K562 (cell line): ENCODE data around the gene PDLIM5. TPM values are rescaled to one million over a fixed set of nuclear protein-coding genes. Genes with fewer than 3 reads are reported as not detected.
A peak's percentile ranks its signal among the peaks of the same experiment; 100 is the strongest.

ENCODE experiments used
- ATAC-seq: fragments of 200-7000 bp; cut with Tn5 transposase; 3 replicates; pipeline ENCODE4 v1.9.1; 2020; ENCODE audit warnings: moderate library complexity
- BruUV-seq: library from RNA; stranded (reverse); fragments of 400-500 nt; replicated peaks from 2 replicates; lab custom pipeline; 2021; lab: Mats Ljungman, UMichigan
- CTCF ChIA-PET: fragments of 300-600 bp; formaldehyde crosslinking; extraction: SDS; loops from one replicate; lab custom pipeline; 2021; ENCODE audit warnings: low intra/inter-chr PET ratio; lab: Yijun Ruan, JAX
- POLR2A ChIA-PET: fragments of 300-600, 350-650 bp; sonication (Branson Sonifier 250); formaldehyde crosslinking; extraction: SDS; loops from one replicate; lab custom pipeline; 2021; ENCODE audit warnings: antibody characterized with exemption, inconsistent platforms; lab: Yijun Ruan, JAX
- DNase-seq, 4 experiments: peaks; one replicate each; pipeline versions ENCODE4 v3.0.0 to v3.0.0-alpha.2; 2011 to 2018; ENCODE audit warnings: low spot score in 3 of 4, mixed read lengths in 3 of 4; ENCODE audit errors: extremely low read depth in 1 of 4
- FAIRE-seq: peaks from 2 replicates; lab custom pipeline; 2011; peaks lifted over from hg19 to GRCh38; lab: Jason Lieb, UNC
- H2AFZ ChIP-seq: 2 replicates; pipeline ENCODE4 v1.6.0; 2011; ENCODE audit warnings: low read depth, low read length, control low read depth, inconsistent platforms
- H3K27ac ChIP-seq: fragments of 200-600 bp; 3 replicates; pipeline ENCODE4 v1.8.0; 2011; ENCODE audit warnings: low read depth, mild to moderate bottlenecking, control low read depth, inconsistent platforms, low read length, moderate library complexity, mixed read lengths; ENCODE audit errors: extremely low read depth
- H3K27me3 ChIP-seq, 2 experiments: fragments of 300-600 bp in 1 of 2; 2 replicates in 1 of 2; 3 replicates in 1 of 2; pipeline versions ENCODE4 v1.6.0 to v1.8.0; 2011; ENCODE audit warnings: inconsistent platforms in 2 of 2, low read length in 2 of 2, mild to moderate bottlenecking in 1 of 2, mixed read lengths in 1 of 2, moderate library complexity in 1 of 2; ENCODE audit not compliant: control insufficient read depth in 2 of 2, insufficient read depth in 2 of 2
- H3K36me3 ChIP-seq: fragments of 300-600 bp; 3 replicates; pipeline ENCODE4 v1.8.0; 2011; ENCODE audit warnings: mild to moderate bottlenecking, low read length, inconsistent platforms; ENCODE audit not compliant: control insufficient read depth, insufficient read depth
- H3K4me1 ChIP-seq, 2 experiments: fragments of 200-600 bp in 1 of 2; replicated peaks in 1 of 2; 2 replicates in 1 of 2; 3 replicates in 1 of 2; pipeline versions ENCODE4 v1.5.1 to v1.8.0; 2011; ENCODE audit warnings: inconsistent platforms in 2 of 2, low read length in 2 of 2, mild to moderate bottlenecking in 1 of 2, mixed read lengths in 1 of 2, moderate library complexity in 1 of 2; ENCODE audit not compliant: control insufficient read depth in 2 of 2, insufficient read depth in 2 of 2
- H3K4me2 ChIP-seq: 2 replicates; pipeline ENCODE4 v1.6.1; 2011; ENCODE audit warnings: low read length, control low read depth, inconsistent platforms, mixed read lengths; ENCODE audit not compliant: insufficient read depth
- H3K4me3 ChIP-seq: fragments of 200-600 bp; sonication (generic), shearing (Covaris generic); 2 replicates; pipeline ENCODE4 v1.5.1; 2016; ENCODE audit warnings: control low read depth, inconsistent platforms
- H3K79me2 ChIP-seq: fragments of 200-600 bp; 3 replicates; pipeline ENCODE4 v1.8.0; 2011; ENCODE audit warnings: low read length, inconsistent platforms; ENCODE audit not compliant: control insufficient read depth, insufficient read depth
- H3K9ac ChIP-seq, 2 experiments: 2 replicates each; pipeline versions ENCODE4 v1.6.0 to v1.6.1; 2011; ENCODE audit warnings: low read depth in 2 of 2, low read length in 2 of 2, control low read depth in 1 of 2, inconsistent platforms in 1 of 2, mild to moderate bottlenecking in 1 of 2, mixed read lengths in 1 of 2; ENCODE audit not compliant: insufficient read depth in 1 of 2
- H3K9me1 ChIP-seq: one replicate; pipeline ENCODE4 v1.6.0; 2011; ENCODE audit warnings: inconsistent platforms, mild to moderate bottlenecking, low read length, moderate library complexity; ENCODE audit not compliant: control insufficient read depth, insufficient read depth
- H3K9me3 ChIP-seq: replicated peaks from 2 replicates; pipeline ENCODE4 v1.5.1; 2011; ENCODE audit warnings: low read depth, low read length, inconsistent platforms; ENCODE audit not compliant: control insufficient read depth, insufficient read depth
- H4K20me1 ChIP-seq: replicated peaks from 2 replicates; pipeline ENCODE4 v1.6.1; 2011; ENCODE audit warnings: low read length, inconsistent platforms, mixed read lengths; ENCODE audit not compliant: control insufficient read depth, insufficient read depth
- ARID3B ChIP-seq: fragments of 250-450 bp; sonication (Bioruptor Pico); IDR thresholded peaks from 2 replicates; pipeline ENCODE4 v1.4.0; 2020; ENCODE audit warnings: borderline replicate concordance
- WGBS: fragments of 100-300 bp; shearing (Covaris generic); methylation state at CpG from one replicate; pipeline ENCODE4 v1.1.6; 2016; ENCODE audit warnings: low coverage, mixed read lengths; ENCODE audit not compliant: insufficient coverage; ENCODE audit errors: missing lambda C conversion rate; 5-methylcytosine and 5-hydroxymethylcytosine counted together
- in situ Hi-C: fragments of 300-500 bp; cut with MboI; formaldehyde crosslinking; loops from 4 replicates; pipeline ENCODE4 v1.15.0; 2018; ENCODE audit warnings: inconsistent platforms, mixed read lengths
- intact Hi-C: fragments of 100-400 bp; cut with micrococcal nuclease; formaldehyde crosslinking; loops from 2 replicates; pipeline ENCODE4 v1.14.2; 2022
- polyA plus RNA-seq, 8 experiments: library from polyadenylated mRNA; depleted of rRNA in 4 of 8; stranded (reverse) in 5 of 8; unstranded in 3 of 8; fragments of >200 nt; fragmentation: Nextera tagmentation in 2 of 8; fragmentation: Illumina TruSeq in 1 of 8; extraction: Ambion mirVana in 2 of 8; extraction: Trizol in 1 of 8; gene quantifications; 2 replicates each; pipeline versions ENCODE4 v1.2.1 to v1.2.3, GENCODE V29; 2011 to 2014; ENCODE audit warnings: inconsistent platforms in 1 of 8, missing spikeins in 1 of 8
- total RNA-seq, 7 experiments: library from RNA; depleted of rRNA in 6 of 7; stranded (reverse); fragments of >200 nt in 6 of 7; fragmentation: Illumina TruSeq in 2 of 7; extraction: Trizol in 2 of 7; gene quantifications; 2 replicates each; pipeline versions ENCODE4 v1.2.1 to v1.2.3, GENCODE V29; 2011 to 2021; ENCODE audit warnings: low replicate concordance in 1 of 7
- TF ChIP-seq, protein P1 (sequence below): sonication (generic); formaldehyde crosslinking; IDR thresholded peaks from 2 replicates; pipeline ENCODE4 v1.8.0; 2022; ENCODE audit warnings: mild to moderate bottlenecking, missing genetic modification reagents, borderline replicate concordance

Gene PDLIM5
- total and polyA plus RNA-seq, 9 of the 15 experiments (the other 6 are each of a cell fraction or from before 2014, with no cell fraction given): 36.9 to 127 (median 62.5) TPM

DNA sequence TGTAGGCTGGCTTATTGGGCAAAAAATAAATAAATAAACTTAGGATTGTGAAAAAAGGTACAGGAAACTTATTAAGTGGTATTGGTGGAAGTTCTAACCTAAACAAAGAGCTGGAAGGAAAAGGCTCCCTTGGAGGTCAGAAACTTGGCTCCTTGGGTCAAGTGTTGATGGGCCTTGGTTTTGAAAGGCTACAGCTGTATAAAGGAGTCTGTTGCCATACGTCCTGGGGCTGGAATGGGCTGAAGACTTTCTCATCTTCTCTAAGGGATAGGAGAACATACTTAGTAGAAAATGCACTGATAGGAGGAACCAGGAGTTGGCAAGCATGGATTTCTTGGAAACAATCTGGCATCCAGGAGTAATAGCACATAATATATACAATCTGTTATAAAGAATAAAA, 56.6 kb downstream of the PDLIM5 start:
- no peak overlapping the region for H3K4me3 ChIP-seq
- no peak overlapping the region for H3K4me2 ChIP-seq
- peak; percentile 29; the same call in 2 of the 3 replicates for ATAC-seq
- no peak for DNase-seq
- peaks cover 36% of the 10 kb centered on the region; the same call in 2 of the 3 replicates for H3K79me2 ChIP-seq
- no peak for FAIRE-seq
- no peaks in the 10 kb centered on the region for H3K9me3 ChIP-seq
- intact Hi-C loops: no loop called here
- H3K4me1 ChIP-seq: peaks cover 0 to 11% of the 10 kb centered on the region in 2 experiments; a peak in 4 of 5 replicates
- WGBS: 25% methylated on average over 1 of the region's 1 CpG
- no peaks in the 10 kb centered on the region for H3K27me3 ChIP-seq
- H3K27ac ChIP-seq: peak overlapping the region; percentile 15; the same call in 1 of the 3 replicates
- TF ChIP-seq, protein P1, sequence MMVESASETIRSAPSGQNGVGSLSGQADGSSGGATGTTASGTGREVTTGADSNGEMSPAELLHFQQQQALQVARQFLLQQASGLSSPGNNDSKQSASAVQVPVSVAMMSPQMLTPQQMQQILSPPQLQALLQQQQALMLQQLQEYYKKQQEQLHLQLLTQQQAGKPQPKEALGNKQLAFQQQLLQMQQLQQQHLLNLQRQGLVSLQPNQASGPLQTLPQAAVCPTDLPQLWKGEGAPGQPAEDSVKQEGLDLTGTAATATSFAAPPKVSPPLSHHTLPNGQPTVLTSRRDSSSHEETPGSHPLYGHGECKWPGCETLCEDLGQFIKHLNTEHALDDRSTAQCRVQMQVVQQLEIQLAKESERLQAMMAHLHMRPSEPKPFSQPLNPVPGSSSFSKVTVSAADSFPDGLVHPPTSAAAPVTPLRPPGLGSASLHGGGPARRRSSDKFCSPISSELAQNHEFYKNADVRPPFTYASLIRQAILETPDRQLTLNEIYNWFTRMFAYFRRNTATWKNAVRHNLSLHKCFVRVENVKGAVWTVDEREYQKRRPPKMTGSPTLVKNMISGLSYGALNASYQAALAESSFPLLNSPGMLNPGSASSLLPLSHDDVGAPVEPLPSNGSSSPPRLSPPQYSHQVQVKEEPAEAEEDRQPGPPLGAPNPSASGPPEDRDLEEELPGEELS (CRISPR knock-in tag): no peak
- no peak for TF ChIP-seq ARID3B
- CTCF ChIA-PET: no interaction called here
- POLR2A ChIA-PET: no interaction called here
- H4K20me1 ChIP-seq: no peaks in the 10 kb centered on the region; the same call in 1 of the 2 replicates
- in situ Hi-C loops: no loop called here
- H3K36me3 ChIP-seq: no peaks in the 10 kb centered on the region
- BruUV-seq: no TSS peak
- no peak overlapping the region for H3K9ac ChIP-seq
- H3K9me1 ChIP-seq: no peaks in the 10 kb centered on the region
- H2AFZ ChIP-seq: no peak overlapping the region
